Activated CD8-positive, alpha-beta memory T cell treated with anti-CD3 and anti-CD28 coated beads for 24 hours (primary cell): ENCODE data around the gene BRF1.

Experiments used
- DNase-seq: peaks from one replicate; pipeline ENCODE4 v3.0.0-alpha.2; 2020

The BRF1 gene

GRCh38 chr14:105192866-105193731 lies 107.7 kb downstream of the BRF1 start:
- DNase-seq: no peak

- DNase-seq: no peak
Measured at GRCh38 chr14:105187935-105188524, 112.8 kb downstream of the BRF1 start.

GRCh38 chr14:105187116-105187515 lies 113.7 kb downstream of the BRF1 start:
- no peak for DNase-seq

GRCh38 chr14:105185973-105186372 lies 114.8 kb downstream of the BRF1 start:
- DNase-seq: no peak

GRCh38 chr14:105185001-105185400 lies 115.8 kb downstream of the BRF1 start:
- no peak for DNase-seq

GRCh38 chr14:105184461-105184860 lies 116.3 kb downstream of the BRF1 start:
- DNase-seq: no peak

GRCh38 chr14:105182296-105183020 lies 118.3 kb downstream of the BRF1 start:
- DNase-seq: no peak

- no peak for DNase-seq
Measured at GRCh38 chr14:105181549-105182295, 119.1 kb downstream of the BRF1 start.

GRCh38 chr14:105180592-105181548 lies 119.9 kb downstream of the BRF1 start, which contains the start of gene NUDT14:
NUDT14 (minus strand) TSS chr14:105181312; CDS start chr14:105181209, 103 bp downstream.
- peak; percentile 96 for DNase-seq

- DNase-seq: no peak
Measured at GRCh38 chr14:105179191-105179590, 121.6 kb downstream of the BRF1 start.

GRCh38 chr14:105178868-105179140 lies 122.0 kb downstream of the BRF1 start:
- no peak for DNase-seq

GRCh38 chr14:105178069-105178867 lies 122.5 kb downstream of the BRF1 start:
- no peak for DNase-seq

GRCh38 chr14:105177082-105177481 lies 123.7 kb downstream of the BRF1 start:
- no peak for DNase-seq

- DNase-seq: no peak
Measured at GRCh38 chr14:105176513-105176912, 124.3 kb downstream of the BRF1 start.

GRCh38 chr14:105173901-105174894 lies 126.6 kb downstream of the BRF1 start:
- peak; percentile 80 for DNase-seq

GRCh38 chr14:105173145-105173544 lies 127.7 kb downstream of the BRF1 start:
- DNase-seq: no peak

GRCh38 chr14:105172476-105172875 lies 128.3 kb downstream of the BRF1 start:
- DNase-seq: no peak

- no peak for DNase-seq
Measured at GRCh38 chr14:105171004-105171673, 129.7 kb downstream of the BRF1 start.
